K562 (cell line): ENCODE data around the gene MEIKIN. TPM values are rescaled to one million over a fixed set of nuclear protein-coding genes. Genes with fewer than 3 reads are reported as not detected.

Source experiments
- CHAMP1 ChIP-seq: fragments of 450-650 bp; IDR thresholded peaks from 2 replicates; pipeline ENCODE4 v1.6.1; 2016; ENCODE audit warnings: mild to moderate bottlenecking
- CHD2 ChIP-seq: IDR thresholded peaks from 2 replicates; pipeline ENCODE4 v1.6.1; 2011; ENCODE audit warnings: low read depth, low read length
- FIP1L1 ChIP-seq: fragments of 200-400 bp; formaldehyde crosslinking; IDR thresholded peaks from 2 replicates; pipeline ENCODE4 v1.6.1; 2018; ENCODE audit warnings: mild to moderate bottlenecking, low read depth, low read length; ENCODE audit not compliant: poor library complexity, severe bottlenecking
- HNRNPLL ChIP-seq: fragments of 200-400 bp; formaldehyde crosslinking; IDR thresholded peaks from 2 replicates; pipeline ENCODE4 v1.6.1; 2017; ENCODE audit warnings: low read length, low read depth, mild to moderate bottlenecking; ENCODE audit not compliant: poor library complexity, severe bottlenecking
- JUN ChIP-seq, 2 experiments: sonication (generic) in 1 of 2; formaldehyde crosslinking in 1 of 2; IDR thresholded peaks; 2 replicates each; pipeline versions ENCODE4 v1.6.1 to v1.8.0; 2012 to 2022; ENCODE audit warnings: borderline replicate concordance in 2 of 2, mild to moderate bottlenecking in 2 of 2, improper control_type of control experiment in 1 of 2, low read depth in 1 of 2, low read length in 1 of 2, missing genetic modification reagents in 1 of 2
- SIN3B ChIP-seq: fragments of 450-650 bp; IDR thresholded peaks from 2 replicates; pipeline ENCODE4 v1.6.1; 2017; ENCODE audit warnings: low read depth, mild to moderate bottlenecking, moderate library complexity
- SP2 ChIP-seq: IDR thresholded peaks from 2 replicates; pipeline ENCODE4 v1.6.1; 2011; ENCODE audit warnings: mild to moderate bottlenecking, low read depth, low read length, moderate library complexity; ENCODE audit not compliant: poor library complexity, severe bottlenecking; ENCODE audit errors: extremely low read depth
- TBP ChIP-seq: optimal IDR thresholded peaks from 2 replicates; pipeline ENCODE3; 2011; ENCODE audit warnings: low read depth, low read length, improper control_type of control experiment
- TCF7L2 ChIP-seq: fragments of 150-350 bp; IDR thresholded peaks from 2 replicates; pipeline ENCODE4 v1.6.1; 2016; ENCODE audit warnings: low read depth, mild to moderate bottlenecking, low read length, moderate library complexity
- TOE1 ChIP-seq, 2 experiments: fragments of 450-650 bp in 1 of 2; sonication (generic) in 1 of 2; formaldehyde crosslinking in 1 of 2; IDR thresholded peaks; 2 replicates each; pipeline versions ENCODE4 v1.7.1 to v1.8.0; 2016 to 2022; ENCODE audit warnings: borderline replicate concordance in 2 of 2, mild to moderate bottlenecking in 2 of 2, antibody characterized with exemption in 1 of 2, inconsistent platforms in 1 of 2, low read depth in 1 of 2, missing genetic modification reagents in 1 of 2, moderate library complexity in 1 of 2
- ZBTB40 ChIP-seq, 2 experiments: fragments of 450-650 bp in 1 of 2; sonication (generic) in 1 of 2; formaldehyde crosslinking in 1 of 2; IDR thresholded peaks; 2 replicates each; pipeline versions ENCODE4 v1.7.1 to v1.9.0; 2016 to 2022; ENCODE audit warnings: inconsistent platforms in 1 of 2, mild to moderate bottlenecking in 1 of 2, missing genetic modification reagents in 1 of 2
- polyA plus RNA-seq, 8 experiments: library from polyadenylated mRNA; depleted of rRNA in 4 of 8; stranded (reverse) in 5 of 8; unstranded in 3 of 8; fragments of >200 nt; fragmentation: Nextera tagmentation in 2 of 8; fragmentation: Illumina TruSeq in 1 of 8; extraction: Ambion mirVana in 2 of 8; extraction: Trizol in 1 of 8; gene quantifications; 2 replicates each; pipeline versions ENCODE4 v1.2.1 to v1.2.3, GENCODE V29; 2011 to 2014; ENCODE audit warnings: inconsistent platforms in 1 of 8, missing spikeins in 1 of 8
- total RNA-seq, 7 experiments: library from RNA; depleted of rRNA in 6 of 7; stranded (reverse); fragments of >200 nt in 6 of 7; fragmentation: Illumina TruSeq in 2 of 7; extraction: Trizol in 2 of 7; gene quantifications; 2 replicates each; pipeline versions ENCODE4 v1.2.1 to v1.2.3, GENCODE V29; 2011 to 2021; ENCODE audit warnings: low replicate concordance in 1 of 7

MEIKIN gene
- total and polyA plus RNA-seq, 9 of the 15 experiments (the other 6 are each of a cell fraction or from before 2014, with no cell fraction given): 0.18 TPM; not detected in 8

GRCh38 chr5:131796793-131797693, 148.4 kb downstream of the MEIKIN start, which contains the start of gene FNIP1 (continued):
- 0 out of 2 replicates have a peak, but pooled peaks have one; percentile 74 for TF ChIP-seq CHAMP1
- peak; percentile 73 for TF ChIP-seq SIN3B
- peak; percentile 93 for TF ChIP-seq TBP
- peak; percentile 94 for TF ChIP-seq TOE1 (IDR thresholded peaks at IDR 0.05; ENCODE audit: borderline replicate concordance)
- TF ChIP-seq TOE1 (CRISPR knock-in tag; IDR thresholded peaks at IDR 0.05; ENCODE audit: borderline replicate concordance, low read depth): peak; percentile 16
- TF ChIP-seq JUN (IDR thresholded peaks at IDR 0.05; ENCODE audit: borderline replicate concordance, low read depth, low read length): peak; percentile 90
- TF ChIP-seq JUN (CRISPR knock-in tag; IDR thresholded peaks at IDR 0.05; ENCODE audit: borderline replicate concordance): peak; percentile 95
- TF ChIP-seq TCF7L2: no peak; the same call in 1 of the 2 replicates
- TF ChIP-seq SP2: no peak
- 0 out of 2 replicates have a peak, but pooled peaks have one; percentile 18 for TF ChIP-seq ZBTB40 (IDR thresholded peaks at IDR 0.05)
- no peak; the same call in 1 of the 2 replicates for TF ChIP-seq ZBTB40 (CRISPR knock-in tag; IDR thresholded peaks at IDR 0.05)
- peak; percentile 35 for TF ChIP-seq FIP1L1
- no peak for TF ChIP-seq HNRNPLL
- no peak; the same call in 1 of the 2 replicates for TF ChIP-seq CHD2
